Stimulated activated CD4-positive, alpha-beta T cell treated with anti-CD3 and anti-CD28 coated beads, TNF-alpha, amount 100 ng/mL, for 4 hours (primary cell): ENCODE results near the gene LCE3E.

Experiments
- DNase-seq, 3 experiments: peaks; one replicate each; pipeline ENCODE4 v3.0.0-alpha.2; 2020; ENCODE audit warnings: low read depth in 3 of 3

LCE3E gene

DNA sequence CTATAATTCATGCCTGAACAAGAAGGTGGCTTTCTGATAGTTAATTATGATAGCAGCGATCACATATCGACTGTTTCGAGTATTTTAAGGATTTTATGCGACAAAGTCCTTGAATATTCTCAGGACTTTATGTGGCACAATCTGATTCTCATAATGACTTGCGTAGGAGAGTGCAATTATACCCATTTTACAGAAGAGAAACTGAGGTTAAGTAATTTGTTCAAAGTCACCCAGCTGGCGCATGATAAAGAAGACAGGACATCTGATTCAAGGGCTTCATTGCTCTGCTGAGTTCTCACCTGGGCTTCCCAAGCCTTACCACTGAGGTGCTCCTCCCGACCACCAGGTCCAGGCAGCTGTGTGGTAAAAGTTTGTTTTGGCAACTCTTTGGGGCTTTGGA is 50.5 kb downstream of the LCE3E start:
- DNase-seq, result no peak
